GM21723 (cell line): ENCODE measurements around the gene PRICKLE4.

ENCODE experiments used
- ATAC-seq: cut with Tn5 transposase; IDR thresholded peaks from one replicate; pipeline ENCODE4 v1.9.1; 2021; ENCODE audit warnings: mild to moderate bottlenecking, moderate library complexity; ENCODE audit not compliant: unreplicated experiment

PRICKLE4 gene

GRCh38 chr6:41836022-41836659 lies 55.6 kb downstream of the PRICKLE4 start:
- no peak for ATAC-seq

GRCh38 chr6:41836660-41837052 lies 56.1 kb downstream of the PRICKLE4 start:
- ATAC-seq: no peak
